Measurements from ENCODE around the gene BCL2.

DNA sequence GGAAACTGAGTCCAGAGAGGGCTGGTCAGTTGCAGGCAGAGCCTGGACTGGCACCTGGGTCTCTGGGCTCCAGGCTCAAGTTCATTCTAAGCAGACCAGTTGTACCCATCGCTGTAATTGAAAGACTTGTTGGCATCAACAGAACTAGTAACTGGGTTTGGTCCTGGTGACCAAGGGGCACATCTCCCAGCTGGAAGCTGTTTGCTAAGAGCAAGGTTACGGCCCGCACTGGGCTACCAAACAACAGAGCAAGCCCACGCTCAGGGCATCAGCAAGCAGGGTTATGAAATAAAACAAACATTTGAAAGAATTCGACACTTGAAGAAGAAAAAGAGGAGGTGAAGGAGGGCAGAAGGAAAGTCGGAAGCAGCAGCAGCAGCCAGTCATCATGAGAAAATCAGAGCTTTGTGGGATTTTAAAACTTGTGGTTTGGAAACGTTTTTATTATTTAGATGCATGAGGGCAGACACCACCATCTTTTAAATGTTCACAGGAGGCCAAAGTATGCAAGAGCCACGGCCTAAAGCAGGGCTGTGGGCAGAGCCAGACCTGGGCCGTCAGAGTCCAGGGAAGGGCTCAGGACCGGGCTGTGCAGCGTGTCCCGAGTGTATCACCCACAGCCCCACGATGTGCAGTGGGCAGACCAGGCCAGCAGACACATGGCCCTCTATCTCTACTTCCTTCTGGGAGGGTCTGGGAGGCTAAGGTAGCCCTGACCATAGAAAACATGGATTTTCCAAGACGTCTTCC lies 220.3 kb downstream of the BCL2 start:
- TF ChIP-seq, protein P1, sequence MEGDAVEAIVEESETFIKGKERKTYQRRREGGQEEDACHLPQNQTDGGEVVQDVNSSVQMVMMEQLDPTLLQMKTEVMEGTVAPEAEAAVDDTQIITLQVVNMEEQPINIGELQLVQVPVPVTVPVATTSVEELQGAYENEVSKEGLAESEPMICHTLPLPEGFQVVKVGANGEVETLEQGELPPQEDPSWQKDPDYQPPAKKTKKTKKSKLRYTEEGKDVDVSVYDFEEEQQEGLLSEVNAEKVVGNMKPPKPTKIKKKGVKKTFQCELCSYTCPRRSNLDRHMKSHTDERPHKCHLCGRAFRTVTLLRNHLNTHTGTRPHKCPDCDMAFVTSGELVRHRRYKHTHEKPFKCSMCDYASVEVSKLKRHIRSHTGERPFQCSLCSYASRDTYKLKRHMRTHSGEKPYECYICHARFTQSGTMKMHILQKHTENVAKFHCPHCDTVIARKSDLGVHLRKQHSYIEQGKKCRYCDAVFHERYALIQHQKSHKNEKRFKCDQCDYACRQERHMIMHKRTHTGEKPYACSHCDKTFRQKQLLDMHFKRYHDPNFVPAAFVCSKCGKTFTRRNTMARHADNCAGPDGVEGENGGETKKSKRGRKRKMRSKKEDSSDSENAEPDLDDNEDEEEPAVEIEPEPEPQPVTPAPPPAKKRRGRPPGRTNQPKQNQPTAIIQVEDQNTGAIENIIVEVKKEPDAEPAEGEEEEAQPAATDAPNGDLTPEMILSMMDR (IDR thresholded peaks at IDR 0.05; ENCODE audit: low read depth, low read length): no peak
- TF ChIP-seq EZH2phosphoT487 (IDR thresholded peaks at IDR 0.05; ENCODE audit: low read depth): no peak
